Measurements from ENCODE around the gene KL.

DNA sequence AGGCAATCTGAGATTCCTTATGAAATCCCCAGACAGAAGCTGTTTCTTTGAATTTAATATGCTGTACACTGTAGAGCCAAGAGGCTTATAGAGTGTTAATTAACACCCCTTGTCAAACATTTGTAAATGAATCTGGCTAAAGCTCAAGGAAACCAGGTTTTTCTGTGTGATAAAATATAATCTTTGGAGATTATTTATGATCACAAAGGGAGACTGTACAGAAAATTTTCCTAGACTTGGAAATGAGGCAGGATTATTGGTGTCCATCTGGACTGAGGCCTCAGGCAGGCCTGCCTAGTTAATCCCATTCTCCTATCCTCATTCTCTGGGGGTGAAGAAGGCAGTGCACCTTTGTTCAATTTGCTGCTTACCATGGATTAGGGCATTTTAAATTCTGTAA, 17.8 kb downstream of the KL start:
- TF ChIP-seq CTCF (IDR thresholded peaks at IDR 0.05): no peak
- no peak for TF ChIP-seq POLR2A (IDR thresholded peaks at IDR 0.05)
